GM19043 (cell line): ENCODE results near the gene PAX5.
A peak's percentile ranks its signal among the peaks of the same experiment; 100 is the strongest.
"Not testable (repeated sequence)": the region's sequence is repeated elsewhere in the genome, so short reads cannot be mapped to it uniquely, and the experiment has no call there.

Source experiments
- ATAC-seq: cut with Tn5 transposase; IDR thresholded peaks from one replicate; pipeline ENCODE4 v1.9.1; 2021; ENCODE audit warnings: low read depth; ENCODE audit not compliant: unreplicated experiment

The PAX5 gene

DNA sequence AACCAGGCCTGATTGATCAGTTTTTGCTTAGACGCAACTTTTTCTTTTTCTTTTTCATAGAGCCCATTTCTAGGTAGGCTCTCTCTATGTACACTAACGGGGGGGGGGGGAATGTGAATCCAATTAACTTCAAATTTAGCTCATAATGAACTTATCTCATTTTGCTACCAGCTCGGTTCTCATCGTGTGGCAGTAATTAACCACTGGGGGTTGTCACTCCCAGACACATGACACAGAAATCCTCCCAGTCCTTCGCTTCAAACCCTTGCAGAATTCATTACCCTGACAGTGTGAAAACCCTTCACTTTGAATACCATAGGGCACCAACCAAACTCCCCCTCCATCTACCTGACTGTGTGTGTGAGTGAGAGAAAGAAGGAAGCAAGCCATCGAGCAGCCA is 144.2 kb downstream of the PAX5 start:
- no peak for ATAC-seq

DNA sequence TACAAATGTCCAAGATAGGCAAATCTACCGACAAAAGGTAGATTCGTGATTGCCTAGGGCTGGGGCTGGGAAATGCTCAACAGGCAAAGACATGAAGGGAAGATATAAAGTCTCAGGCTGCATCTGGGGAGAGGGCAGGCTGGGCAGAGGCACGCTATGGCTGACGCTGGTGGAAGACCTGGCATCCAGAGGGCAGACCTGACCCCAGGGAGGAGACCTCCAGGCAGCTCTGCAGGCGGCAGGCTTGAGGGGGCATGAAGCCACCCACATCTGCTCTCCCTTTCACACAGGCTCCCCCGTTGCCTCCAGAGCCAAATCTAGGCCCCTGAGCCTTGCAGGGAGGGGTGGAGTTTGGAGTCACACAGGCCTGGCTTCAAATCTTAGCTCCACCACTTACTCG is 145.5 kb downstream of the PAX5 start:
- no peak for ATAC-seq

DNA sequence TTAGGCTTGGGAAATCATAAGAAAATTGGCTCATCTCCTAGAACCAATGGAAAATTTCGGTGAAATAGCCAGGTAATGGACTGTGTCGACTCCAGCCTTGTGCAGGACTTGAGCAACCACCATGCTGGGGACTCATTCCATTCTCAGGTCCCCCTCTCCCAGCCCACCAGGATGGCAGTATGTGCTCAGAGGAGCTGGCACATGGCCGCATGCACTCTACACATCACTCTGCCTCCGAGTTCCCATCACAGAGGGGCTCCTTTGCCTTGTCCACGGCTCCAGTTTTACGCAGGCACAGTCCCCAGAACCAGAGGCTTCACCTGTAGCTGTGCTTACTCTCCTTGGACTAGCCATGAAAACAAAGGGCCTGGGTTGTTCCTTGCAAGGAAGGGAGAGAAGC is 149.3 kb downstream of the PAX5 start:
- no peak for ATAC-seq

GRCh38 chr9:36882594-36882993 is 151.5 kb downstream of the PAX5 start:
- no peak for ATAC-seq

- ATAC-seq: no peak
Observed at GRCh38 chr9:36881743-36882441, 152.2 kb downstream of the PAX5 start.

DNA sequence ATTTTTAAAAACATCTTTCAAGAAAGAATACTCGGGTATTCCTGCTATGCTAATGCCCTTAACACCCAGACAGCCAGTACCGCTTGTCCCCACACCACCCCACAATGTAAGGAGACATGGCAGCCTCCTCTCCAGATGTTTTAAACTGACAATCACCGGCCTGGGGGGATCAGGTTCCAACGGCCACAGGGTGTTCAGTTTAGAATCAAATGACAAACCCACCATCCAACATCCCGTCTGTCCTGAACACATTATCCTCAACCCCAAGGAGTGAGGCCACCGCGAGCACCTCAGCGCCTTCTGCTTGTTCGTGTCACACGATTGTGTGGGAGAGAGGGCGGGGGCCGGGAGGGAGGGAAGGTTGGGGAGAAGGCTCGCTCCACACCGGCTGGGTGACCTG is 152.8 kb downstream of the PAX5 start:
- ATAC-seq: no peak

DNA sequence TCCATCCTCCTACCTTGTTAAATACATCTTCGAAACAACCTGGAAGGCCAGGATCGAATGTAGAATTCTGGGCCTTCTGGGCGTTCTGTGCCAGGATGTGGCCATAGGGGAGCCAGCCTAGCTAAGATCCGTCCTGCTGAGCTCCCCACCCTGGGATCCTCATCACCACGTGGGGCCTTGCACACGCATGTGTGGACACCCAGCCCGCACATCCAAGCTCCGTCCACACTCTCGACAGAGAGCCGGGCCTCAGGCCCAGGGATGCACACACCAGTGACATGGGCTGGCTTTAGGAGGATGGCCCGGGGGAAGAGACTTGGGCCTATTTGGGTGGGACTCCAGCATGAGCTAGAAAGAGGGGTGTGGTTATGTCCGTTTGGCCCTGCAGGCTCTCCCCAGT is 154.0 kb downstream of the PAX5 start:
- ATAC-seq: no peak

- peak; percentile 74 for ATAC-seq
Observed at GRCh38 chr9:36878986-36879982, 154.8 kb downstream of the PAX5 start.

- ATAC-seq: no peak
Observed at GRCh38 chr9:36877239-36877638, 156.8 kb downstream of the PAX5 start.

GRCh38 chr9:36876056-36876455 is 158.0 kb downstream of the PAX5 start:
- no peak for ATAC-seq

DNA sequence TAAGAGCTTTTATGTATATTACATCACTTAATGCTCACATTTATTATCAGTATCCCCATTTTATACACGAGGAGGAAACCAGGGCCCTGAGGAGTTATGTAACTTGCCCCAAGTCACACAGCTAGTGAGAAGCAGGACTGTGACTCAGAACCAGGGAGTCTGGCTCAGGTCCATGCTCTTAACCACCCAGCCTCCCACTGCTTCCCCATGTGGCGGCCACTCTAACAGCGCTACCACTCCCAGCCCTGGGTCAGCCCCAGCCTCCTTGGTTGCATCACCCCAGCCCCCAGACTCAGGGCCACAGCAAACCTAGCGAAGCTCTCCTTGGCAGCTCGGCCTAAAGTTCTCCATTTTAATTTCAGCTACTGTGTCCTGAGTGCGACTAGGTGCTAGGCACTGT is 159.1 kb downstream of the PAX5 start:
- ATAC-seq: no peak

DNA sequence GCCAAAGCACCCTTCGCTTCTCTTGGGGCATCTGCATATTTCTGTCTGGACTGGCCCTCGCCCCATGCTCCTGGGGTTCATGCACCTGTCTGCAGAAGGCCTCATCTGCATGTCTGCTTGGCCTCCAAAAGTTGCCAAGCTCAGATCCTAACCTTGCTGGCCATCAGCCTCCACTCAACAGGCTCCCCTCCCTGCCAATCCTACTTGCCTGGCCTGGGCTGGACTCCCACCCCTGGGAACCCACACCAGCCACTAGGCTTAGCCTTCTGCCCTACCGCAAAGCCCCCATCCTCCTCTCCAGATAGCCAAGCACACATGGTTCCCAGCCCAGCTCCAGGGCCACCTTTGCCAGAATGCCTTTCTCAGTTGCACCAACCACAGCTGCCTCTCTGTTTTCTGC is 159.8 kb downstream of the PAX5 start:
- ATAC-seq: no peak

GRCh38 chr9:36873247-36873875 is 160.7 kb downstream of the PAX5 start:
- ATAC-seq: no peak

DNA sequence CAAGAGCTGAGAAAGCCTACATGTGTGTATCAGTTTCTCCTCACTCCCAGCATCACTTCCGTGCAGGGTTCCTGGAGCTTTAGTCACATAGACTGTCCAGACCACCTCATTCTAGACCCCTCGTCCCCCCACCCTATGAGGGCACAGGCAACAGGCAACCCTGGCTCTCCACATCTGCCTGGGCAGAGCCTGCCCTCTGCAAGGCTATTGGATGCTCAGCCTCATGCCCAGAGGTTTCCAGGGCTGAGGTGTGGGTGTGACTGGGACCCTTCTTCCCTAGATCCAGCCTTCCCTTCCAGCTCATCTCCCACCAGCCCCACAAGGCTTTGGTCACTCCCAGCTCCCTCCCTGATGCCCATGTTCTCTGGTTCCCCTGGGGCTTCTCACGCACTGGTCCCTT is 161.4 kb downstream of the PAX5 start:
- no peak for ATAC-seq

- no peak for ATAC-seq
Observed at GRCh38 chr9:36871606-36872005, 162.5 kb downstream of the PAX5 start.

DNA sequence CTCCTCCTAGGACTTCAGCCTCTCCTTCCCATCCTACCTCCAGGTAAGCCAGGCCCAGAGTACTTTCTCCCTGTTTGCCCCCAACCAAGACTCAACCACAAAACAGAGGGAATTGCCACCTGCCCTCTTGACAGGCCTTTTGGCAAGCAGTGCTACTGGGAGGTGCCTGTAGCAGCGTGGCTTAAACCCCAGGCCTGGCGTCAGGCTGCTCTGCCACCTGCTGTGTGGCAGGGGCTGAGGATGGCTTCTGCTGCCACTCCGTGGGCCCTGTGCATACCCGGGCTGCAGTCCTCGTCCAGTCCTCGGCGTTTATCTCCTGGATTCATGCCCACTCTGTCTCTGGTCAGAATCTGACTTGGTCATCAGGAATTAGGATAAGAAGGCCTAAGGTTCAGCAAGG is 163.1 kb downstream of the PAX5 start:
- no peak for ATAC-seq

DNA sequence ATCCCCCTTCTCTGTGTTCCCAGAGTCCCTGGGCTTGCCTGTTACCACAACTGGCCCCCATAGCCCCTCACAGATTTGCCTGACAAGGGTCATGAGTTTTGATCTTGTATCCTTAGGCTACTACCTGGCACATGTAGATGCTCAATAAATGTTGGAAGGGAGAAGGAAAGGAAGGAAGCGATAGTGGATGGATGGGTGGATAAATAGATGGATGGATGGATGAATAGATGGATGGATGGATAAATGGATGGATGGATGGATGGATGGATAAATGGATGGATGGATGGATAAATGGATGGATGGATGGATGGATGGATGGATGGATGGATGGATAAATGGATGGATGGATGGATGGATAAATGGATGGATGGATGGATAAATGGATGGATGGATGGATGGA is 164.5 kb downstream of the PAX5 start:
- ATAC-seq: not testable (repeated sequence)

DNA sequence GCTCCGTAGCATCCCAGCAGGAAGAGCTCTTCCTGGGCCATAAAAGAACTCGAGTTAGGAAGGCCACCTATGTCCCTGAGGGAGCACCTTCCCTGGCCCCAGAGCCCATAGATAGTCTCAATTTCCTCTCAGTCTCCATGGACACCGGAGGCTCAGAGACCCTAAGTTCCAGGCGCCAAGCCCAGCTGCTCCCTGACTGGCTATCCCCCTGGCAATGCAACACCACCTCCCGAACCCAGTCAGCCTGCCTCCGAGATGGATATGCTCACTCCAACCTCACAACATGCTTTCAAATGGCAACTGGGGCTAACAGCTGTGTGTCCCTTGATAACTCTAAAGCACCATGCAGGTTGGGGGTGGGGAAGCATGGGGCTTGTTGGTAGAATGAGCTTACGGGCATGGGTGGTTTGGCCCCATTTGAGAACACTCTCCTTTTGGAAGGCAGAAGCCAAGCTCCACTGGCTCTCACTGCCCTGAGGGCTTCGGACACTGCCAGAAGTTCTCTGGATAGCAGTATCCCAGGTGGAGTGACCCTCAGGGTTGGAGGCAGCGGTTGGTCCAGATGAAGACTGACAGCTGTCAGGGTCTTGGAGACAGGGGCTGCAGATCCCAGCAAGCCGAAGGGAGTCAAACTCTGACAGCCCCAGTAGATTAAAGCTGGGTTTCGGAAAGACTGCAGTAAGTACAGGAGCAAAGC is 165.3 kb downstream of the PAX5 start:
- ATAC-seq: no peak

DNA sequence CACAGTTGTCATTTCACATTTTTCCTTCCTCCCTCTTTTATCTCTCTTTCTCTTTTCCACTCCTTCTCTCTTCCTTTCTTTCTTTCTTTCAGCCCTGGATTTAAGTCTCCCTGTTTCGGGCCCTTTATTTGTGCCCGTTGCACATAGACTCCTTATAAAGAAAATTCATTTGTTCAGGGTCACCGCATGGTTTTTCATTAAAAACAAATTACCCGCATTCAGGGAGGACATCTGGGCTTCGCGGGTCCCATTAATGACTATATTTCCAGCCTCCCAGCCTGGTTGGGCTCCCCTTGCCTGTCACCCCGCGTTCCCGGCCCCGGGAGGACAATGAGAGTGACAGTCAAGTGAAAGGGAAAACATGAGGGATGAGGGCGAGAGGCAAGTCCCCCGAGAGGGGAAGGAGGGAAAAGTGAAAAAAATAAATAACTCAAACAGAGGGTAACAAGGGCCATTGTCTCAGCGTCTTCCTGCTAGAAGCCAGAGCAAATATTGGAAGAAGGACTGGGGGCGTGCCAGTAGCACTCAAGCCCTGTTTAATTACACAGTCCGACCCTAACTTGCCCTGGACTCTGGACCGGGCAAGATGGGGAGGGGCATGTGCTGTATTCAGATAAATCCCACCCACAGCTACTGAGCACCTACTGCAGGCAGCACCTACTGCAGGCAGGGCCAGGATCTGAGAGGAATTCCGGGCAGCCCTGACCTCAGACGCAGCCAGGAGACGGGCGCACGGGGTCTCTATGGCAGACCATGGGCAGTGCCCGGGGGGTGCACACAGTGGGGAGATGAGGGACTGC is 166.2 kb downstream of the PAX5 start:
- ATAC-seq: no peak

DNA sequence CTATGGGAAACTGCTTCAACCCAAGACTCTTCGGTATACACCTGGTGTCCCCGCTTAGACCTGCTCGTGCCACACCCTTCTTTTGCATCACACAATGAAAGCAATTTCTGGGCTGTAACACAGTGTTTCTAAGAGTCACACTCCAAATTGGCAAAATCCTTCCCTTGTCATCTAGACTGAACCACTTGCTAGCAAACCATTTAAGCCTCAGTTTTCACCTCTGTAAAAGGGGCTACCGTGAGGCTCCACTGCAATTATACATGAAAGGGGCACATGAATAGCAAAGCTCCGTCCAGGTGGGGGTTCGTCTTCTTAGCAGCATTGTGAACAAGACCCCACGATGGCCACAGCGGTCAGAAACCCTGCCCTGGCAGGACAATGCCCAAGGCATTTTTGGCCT is 166.8 kb downstream of the PAX5 start:
- ATAC-seq: no peak
